K562 (cell line): ENCODE results near the gene METTL23. TPM values are rescaled to one million over a fixed set of nuclear protein-coding genes. Genes with fewer than 3 reads are reported as not detected.
A peak's percentile ranks its signal among the peaks of the same experiment; 100 is the strongest.

ENCODE experiments used
- ARID3A ChIP-seq: IDR thresholded peaks from 2 replicates; pipeline ENCODE4 v1.6.1; 2012; ENCODE audit warnings: low read depth, low read length, improper control_type of control experiment, borderline replicate concordance
- CBX3 ChIP-seq, 2 experiments: IDR thresholded peaks; 1 replicate in 1 of 2; 2 replicates in 1 of 2; pipeline ENCODE4 v1.6.1; 2012; ENCODE audit warnings: inconsistent platforms in 2 of 2, low read length in 2 of 2, borderline replicate concordance in 1 of 2, control low read depth in 1 of 2
- CBX5 ChIP-seq: IDR thresholded peaks from 2 replicates; pipeline ENCODE4 v1.6.1; 2014; ENCODE audit warnings: low read depth, borderline replicate concordance
- DEAF1 ChIP-seq: fragments of 450-650 bp; formaldehyde crosslinking; IDR thresholded peaks from 2 replicates; pipeline ENCODE4 v1.4.0; 2020; ENCODE audit warnings: mild to moderate bottlenecking, moderate library complexity
- E2F5 ChIP-seq: sonication (generic); formaldehyde crosslinking; IDR thresholded peaks from 2 replicates; pipeline ENCODE4 v1.8.0; 2022; ENCODE audit warnings: mild to moderate bottlenecking, missing genetic modification reagents
- HDAC1 ChIP-seq, 2 experiments: fragments of 450-650 bp; IDR thresholded peaks; 2 replicates each; pipeline ENCODE4 v1.6.1; 2016 to 2017; ENCODE audit warnings: inconsistent platforms in 1 of 2, mild to moderate bottlenecking in 1 of 2, moderate library complexity in 1 of 2
- HDAC3 ChIP-seq: fragments of 450-650 bp; IDR thresholded peaks from 2 replicates; pipeline ENCODE4 v1.6.1; 2018; ENCODE audit warnings: borderline replicate concordance, mild to moderate bottlenecking, moderate library complexity; ENCODE audit not compliant: partially characterized antibody
- HNRNPLL ChIP-seq: fragments of 200-400 bp; formaldehyde crosslinking; IDR thresholded peaks from 2 replicates; pipeline ENCODE4 v1.6.1; 2017; ENCODE audit warnings: low read length, low read depth, mild to moderate bottlenecking; ENCODE audit not compliant: poor library complexity, severe bottlenecking
- IRF1 ChIP-seq: sonication (generic); formaldehyde crosslinking; IDR thresholded peaks from 2 replicates; pipeline ENCODE4 v1.8.0; 2022; ENCODE audit warnings: missing genetic modification reagents, mild to moderate bottlenecking, borderline replicate concordance
- L3MBTL2 ChIP-seq: fragments of 450-650 bp; IDR thresholded peaks from 2 replicates; pipeline ENCODE4 v1.6.1; 2016; ENCODE audit warnings: mild to moderate bottlenecking, moderate library complexity
- LEF1 ChIP-seq: fragments of 450-650 bp; IDR thresholded peaks from 2 replicates; pipeline ENCODE4 v1.6.1; 2016; ENCODE audit warnings: mild to moderate bottlenecking
- MEF2A ChIP-seq: IDR thresholded peaks from 2 replicates; pipeline ENCODE4 v1.6.1; 2011; ENCODE audit warnings: low read depth, mild to moderate bottlenecking, low read length, moderate library complexity; ENCODE audit not compliant: control insufficient read depth
- MLX ChIP-seq, 2 experiments: fragments of 450-650 bp in 1 of 2; sonication (generic) in 1 of 2; formaldehyde crosslinking; conservative IDR thresholded peaks; 2 replicates each; pipeline versions ENCODE4 v1.4.0 to v1.8.1; 2020 to 2022; ENCODE audit warnings: mild to moderate bottlenecking in 1 of 2, missing genetic modification reagents in 1 of 2
- MTA2 ChIP-seq: fragments of 450-650 bp; IDR thresholded peaks from 2 replicates; pipeline ENCODE4 v1.6.1; 2016; ENCODE audit warnings: low read depth
- NCOA4 ChIP-seq: fragments of 450-650 bp; IDR thresholded peaks from 2 replicates; pipeline ENCODE4 v1.6.1; 2018; ENCODE audit warnings: mild to moderate bottlenecking; ENCODE audit not compliant: partially characterized antibody
- POLR2AphosphoS5 ChIP-seq: IDR thresholded peaks from 2 replicates; pipeline ENCODE4 v1.6.1; 2011; ENCODE audit warnings: mild to moderate bottlenecking, low read depth, low read length, moderate library complexity; ENCODE audit not compliant: control insufficient read depth, insufficient read depth
- PRPF4 ChIP-seq: fragments of 200-400 bp; formaldehyde crosslinking; IDR thresholded peaks from one replicate; pipeline ENCODE4 v1.6.1; 2017; ENCODE audit warnings: low read length, low read depth, mild to moderate bottlenecking; ENCODE audit not compliant: insufficient read depth, poor library complexity, severe bottlenecking
- RAD51 ChIP-seq: fragments of 450-650 bp; IDR thresholded peaks from 2 replicates; pipeline ENCODE4 v1.7.1; 2016; ENCODE audit warnings: low read depth, mild to moderate bottlenecking, borderline replicate concordance
- TCF7L2 ChIP-seq: fragments of 150-350 bp; IDR thresholded peaks from 2 replicates; pipeline ENCODE4 v1.6.1; 2016; ENCODE audit warnings: low read depth, mild to moderate bottlenecking, low read length, moderate library complexity
- THRAP3 ChIP-seq: fragments of 450-650 bp; IDR thresholded peaks from 2 replicates; pipeline ENCODE4 v1.6.1; 2016; ENCODE audit warnings: mild to moderate bottlenecking, inconsistent platforms, borderline replicate concordance
- ZFPM2 ChIP-seq: fragments of 250-450 bp; sonication (Bioruptor Pico); IDR thresholded peaks from 2 replicates; pipeline ENCODE4 v1.5.1; 2022; ENCODE audit warnings: mild to moderate bottlenecking
- ZNF263 ChIP-seq: sonication (generic); formaldehyde crosslinking; IDR thresholded peaks from 2 replicates; pipeline ENCODE4 v1.8.0; 2022; ENCODE audit warnings: mild to moderate bottlenecking, missing genetic modification reagents, borderline replicate concordance
- ZNF436 ChIP-seq: fragments of 250-450, 450-650 bp; sonication (Bioruptor Pico); formaldehyde crosslinking; IDR thresholded peaks from 2 replicates; pipeline ENCODE4 v1.7.0; 2020; ENCODE audit warnings: mild to moderate bottlenecking
- polyA plus RNA-seq, 8 experiments: library from polyadenylated mRNA; depleted of rRNA in 4 of 8; stranded (reverse) in 5 of 8; unstranded in 3 of 8; fragments of >200 nt; fragmentation: Nextera tagmentation in 2 of 8; fragmentation: Illumina TruSeq in 1 of 8; extraction: Ambion mirVana in 2 of 8; extraction: Trizol in 1 of 8; gene quantifications; 2 replicates each; pipeline versions ENCODE4 v1.2.1 to v1.2.3, GENCODE V29; 2011 to 2014; ENCODE audit warnings: inconsistent platforms in 1 of 8, missing spikeins in 1 of 8
- total RNA-seq, 7 experiments: library from RNA; depleted of rRNA in 6 of 7; stranded (reverse); fragments of >200 nt in 6 of 7; fragmentation: Illumina TruSeq in 2 of 7; extraction: Trizol in 2 of 7; gene quantifications; 2 replicates each; pipeline versions ENCODE4 v1.2.1 to v1.2.3, GENCODE V29; 2011 to 2021; ENCODE audit warnings: low replicate concordance in 1 of 7

The METTL23 gene
- total and polyA plus RNA-seq, 9 of the 15 experiments (the other 6 are each of a cell fraction or from before 2014, with no cell fraction given) = 29.4 to 67.3 (median 41.6) TPM

- TF ChIP-seq L3MBTL2 (no peak; the same call in 1 of the 2 replicates), MEF2A (no peak), ARID3A (no peak), CBX5 (no peak), ZNF263 (CRISPR knock-in tag) (0 out of 2 replicates have a peak, but pooled peaks have one; percentile 4), ZFPM2 (CRISPR knock-in tag) (no peak), CBX3 (IDR thresholded peaks at IDR 0.05; ENCODE audit: borderline replicate concordance in 1 of 2, low read length in 2 of 2) (no peak), POLR2AphosphoS5 (no peak; the same call in none of the 2 replicates), NCOA4 (no peak), MLX (CRISPR knock-in tag; conservative IDR thresholded peaks at IDR 0.05) (no peak), HDAC3 (peak; percentile 28), PRPF4 (no peak), HNRNPLL (peak; percentile 97), TCF7L2 (no peak), ZNF436 (CRISPR knock-in tag) (no peak), MTA2 (no peak), RAD51 (no peak), E2F5 (CRISPR knock-in tag) (no peak), IRF1 (no peak), HDAC1 (IDR thresholded peaks at IDR 0.05) (peak in 1 of 2 experiments; percentile 78; a peak in 2 of 4 replicates), THRAP3 (no peak), DEAF1 (CRISPR knock-in tag) (no peak), LEF1 (no peak)
Measured at GRCh38 chr17:76726231-76726775, 336 bp upstream of the METTL23 start, which contains the start of gene JMJD6 (continued).
